AG04450 (cell line): ENCODE results near the gene MNAT1. TPM values are rescaled to one million over a fixed set of nuclear protein-coding genes. Genes with fewer than 3 reads are reported as not detected.

Experiments
- CTCF ChIA-PET: fragments of 300-600, 350-600 bp; formaldehyde crosslinking; extraction: SDS; loops from one replicate; lab custom pipeline; 2022; ENCODE audit warnings: antibody characterized with exemption, inconsistent platforms; lab: Charles Lee
- POLR2A ChIA-PET: fragments of 350-600 bp; formaldehyde crosslinking; extraction: SDS; loops from one replicate; lab custom pipeline; 2021; ENCODE audit warnings: antibody characterized with exemption, inconsistent platforms; lab: Yijun Ruan, JAX
- DNase-seq: peaks from one replicate; pipeline ENCODE4 v3.0.0-alpha.2; 2011; ENCODE audit warnings: low read depth, low spot score
- H3K27ac ChIP-seq: one replicate; pipeline ENCODE4 v1.5.1; 2012; ENCODE audit warnings: low read depth, low read length, control low read depth
- H3K27me3 ChIP-seq: one replicate; pipeline ENCODE4 v1.6.0; 2012; ENCODE audit warnings: low read length; ENCODE audit not compliant: control insufficient read depth, insufficient read depth
- H3K4me3 ChIP-seq: 2 replicates; pipeline ENCODE4 v1.5.1; 2011; ENCODE audit warnings: mild to moderate bottlenecking, low read depth, low read length, control low read depth
- H3K9me3 ChIP-seq: 2 replicates; pipeline ENCODE4 v1.5.1; 2012; ENCODE audit warnings: low read length; ENCODE audit not compliant: control insufficient read depth, insufficient read depth
- CTCF ChIP-seq: IDR thresholded peaks from 2 replicates; pipeline ENCODE4 v1.5.1; 2011; ENCODE audit warnings: low read depth, low read length, control low read depth, inconsistent platforms
- polyA plus RNA-seq: library from polyadenylated mRNA; depleted of rRNA; stranded (reverse); fragments of >200 nt; gene quantifications from 2 replicates; pipeline ENCODE4 v1.2.3, GENCODE V29; 2011

The MNAT1 gene
- polyA plus RNA-seq, 1 experiment, result 69.3 TPM

GRCh38 chr14:60757567-60758002 is 23.0 kb downstream of the MNAT1 start:
- no peak for DNase-seq
- Histone ChIP-seq H3K27ac (no peak overlapping the region), H3K4me3 (no peak overlapping the region), H3K9me3 (no peaks in the 10 kb centered on the region), H3K27me3 (no peaks in the 10 kb centered on the region)
- no peak for TF ChIP-seq CTCF
- POLR2A ChIA-PET, result no interaction called here
- CTCF ChIA-PET, result no interaction called here

GRCh38 chr14:60758885-60759284 is 24.3 kb downstream of the MNAT1 start:
- no peak for TF ChIP-seq CTCF
- no peak overlapping the region for H3K27ac ChIP-seq
- CTCF ChIA-PET, result no interaction called here

GRCh38 chr14:60760209-60760608 is 25.6 kb downstream of the MNAT1 start:
- no peak for DNase-seq
- no peaks in the 10 kb centered on the region for H3K27me3 ChIP-seq
- TF ChIP-seq CTCF, result no peak
- ChIA-PET POLR2A (no interaction called here), CTCF (no interaction called here)
- H3K9me3 ChIP-seq, result no peaks in the 10 kb centered on the region
- H3K4me3 ChIP-seq, result no peak overlapping the region
- H3K27ac ChIP-seq, result no peak overlapping the region

More at GRCh38 chr14:60758885-60759284, 24.3 kb downstream of the MNAT1 start:
- Histone ChIP-seq H3K4me3 (no peak overlapping the region), H3K9me3 (no peaks in the 10 kb centered on the region), H3K27me3 (no peaks in the 10 kb centered on the region)
- POLR2A ChIA-PET, result no interaction called here
- DNase-seq, result no peak

- no peaks in the 10 kb centered on the region for H3K27me3 ChIP-seq
- H3K4me3 ChIP-seq, result no peak overlapping the region
- no peak overlapping the region for H3K27ac ChIP-seq
- TF ChIP-seq CTCF, result no peak
- ChIA-PET POLR2A (no interaction called here), CTCF (no interaction called here)
- H3K9me3 ChIP-seq, result no peaks in the 10 kb centered on the region
- no peak for DNase-seq
Observed at GRCh38 chr14:60760644-60761364, 26.2 kb downstream of the MNAT1 start.

GRCh38 chr14:60768602-60769001 is 34.0 kb downstream of the MNAT1 start:
- Histone ChIP-seq H3K27ac (no peak overlapping the region), H3K9me3 (no peaks in the 10 kb centered on the region), H3K4me3 (no peak overlapping the region), H3K27me3 (no peaks in the 10 kb centered on the region)
- ChIA-PET POLR2A (no interaction called here), CTCF (no interaction called here)
- DNase-seq, result no peak
- no peak for TF ChIP-seq CTCF
